Thoracic aorta (tissue), 2 donors: ENCODE measurements around the gene C1QTNF5. TPM values are rescaled to one million over a fixed set of nuclear protein-coding genes. Genes with fewer than 3 reads are reported as not detected.

Experiments
- ATAC-seq: fragments of 150-250 bp; one replicate; pipeline ENCODE4 v1.8.0; 2017; ENCODE audit warnings: low read depth; ENCODE audit not compliant: insufficient number of reproducible peaks, low FRiP score
- DNase-seq: peaks from one replicate; pipeline ENCODE4 v3.0.0-alpha.2; 2020; ENCODE audit warnings: low spot score
- H3K27ac ChIP-seq, 2 donors: fragments of 200-600 bp; sonication (generic); 1 replicate in 1 of 2; 2 replicates in 1 of 2; pipeline ENCODE4 v1.5.1; 2016; ENCODE audit warnings: mild to moderate bottlenecking in 2 of 2, moderate library complexity in 2 of 2
- H3K27me3 ChIP-seq: fragments of 200-600 bp; sonication (generic); replicated peaks from 2 replicates; pipeline ENCODE4 v1.6.0; 2016; ENCODE audit warnings: mild to moderate bottlenecking; ENCODE audit not compliant: insufficient read depth
- H3K36me3 ChIP-seq: fragments of 200-600 bp; sonication (generic); one replicate; pipeline ENCODE4 v1.5.1; 2016
- H3K4me1 ChIP-seq, 2 donors: fragments of 200-600 bp; sonication (generic); 1 replicate in 1 of 2; 2 replicates in 1 of 2; pipeline versions ENCODE4 v1.5.1 to v1.6.0; 2016; ENCODE audit warnings: low read depth in 2 of 2, mild to moderate bottlenecking in 1 of 2; ENCODE audit not compliant: control insufficient read depth in 1 of 2
- H3K4me3 ChIP-seq: fragments of 200-600 bp; sonication (generic); 2 replicates; pipeline ENCODE4 v1.5.1; 2016; ENCODE audit warnings: mild to moderate bottlenecking
- H3K9me3 ChIP-seq: fragments of 200-600 bp; sonication (generic); 2 replicates; pipeline ENCODE4 v1.5.1; 2016
- CTCF ChIP-seq: fragments of 200-600 bp; sonication (generic); IDR thresholded peaks from one replicate; pipeline ENCODE4 v1.5.1; 2019; ENCODE audit warnings: antibody characterized with exemption
- total RNA-seq, 2 donors: library from RNA; depleted of rRNA; stranded (reverse); fragments of >200 nt; gene quantifications; one replicate each; pipeline versions ENCODE4 v1.1.0 to v1.2.3, GENCODE V29; 2016

C1QTNF5 gene
- total RNA-seq, 2 donors from 2014 or later, result 53.2 to 98.2 TPM

DNA sequence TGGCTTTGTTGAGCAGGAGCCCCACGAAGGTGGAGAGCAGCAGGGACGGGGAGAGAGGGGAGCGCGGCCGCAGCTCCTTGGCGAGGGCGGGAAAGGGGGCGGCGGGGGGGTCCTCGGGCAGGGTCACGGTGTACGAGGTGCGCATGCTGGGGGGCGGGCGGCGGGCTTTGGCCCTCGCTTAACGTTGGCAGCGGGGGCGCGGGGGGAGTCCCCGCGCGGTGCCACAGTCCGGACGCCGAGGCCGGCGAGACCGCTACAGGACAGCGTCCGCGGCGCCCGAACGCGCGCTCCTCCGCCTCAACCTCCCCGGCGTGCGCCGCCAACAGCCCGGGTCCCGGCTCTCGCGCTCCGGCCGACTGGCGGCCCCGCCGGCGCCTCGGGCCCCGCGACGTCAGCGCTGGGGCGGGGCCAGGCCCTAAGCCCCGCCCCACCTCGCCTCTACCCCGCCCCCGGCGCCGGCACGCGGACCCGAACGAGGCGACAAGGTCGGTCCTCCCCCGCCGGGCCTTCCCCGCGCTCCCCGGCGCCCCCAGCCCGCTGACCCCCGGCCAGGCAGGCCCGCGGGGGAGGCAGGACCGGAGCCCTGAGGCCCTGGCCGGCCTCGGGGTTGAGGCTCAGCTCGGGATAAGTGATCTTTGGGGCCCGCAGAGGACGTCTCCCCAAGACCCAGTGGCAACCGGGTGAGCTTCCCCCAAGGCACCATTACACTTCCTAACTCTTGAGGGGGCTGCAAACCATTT lies 23.3 kb upstream of the C1QTNF5 start:
- Histone ChIP-seq H3K27me3 (no peaks in the 10 kb centered on the region), H3K36me3 (no peaks in the 10 kb centered on the region), H3K27ac (no peak overlapping the region), H3K9me3 (no peaks in the 10 kb centered on the region), H3K4me3 (peak overlapping the region; percentile 61), H3K4me1 (peaks cover 15 to 49% of the 10 kb centered on the region in 2 donors)
- ATAC-seq, result no peak
- TF ChIP-seq CTCF, result no peak
- no peak for DNase-seq

GRCh38 chr11:119363081-119363850 lies 22.6 kb upstream of the C1QTNF5 start:
- no peak for TF ChIP-seq CTCF
- Histone ChIP-seq H3K4me3 (peak overlapping the region; percentile 61), H3K27ac (no peak overlapping the region), H3K36me3 (no peaks in the 10 kb centered on the region), H3K4me1 (peaks cover 15 to 49% of the 10 kb centered on the region in 2 donors), H3K9me3 (no peaks in the 10 kb centered on the region), H3K27me3 (no peaks in the 10 kb centered on the region)
- ATAC-seq (no peak), DNase-seq (no peak)

DNA sequence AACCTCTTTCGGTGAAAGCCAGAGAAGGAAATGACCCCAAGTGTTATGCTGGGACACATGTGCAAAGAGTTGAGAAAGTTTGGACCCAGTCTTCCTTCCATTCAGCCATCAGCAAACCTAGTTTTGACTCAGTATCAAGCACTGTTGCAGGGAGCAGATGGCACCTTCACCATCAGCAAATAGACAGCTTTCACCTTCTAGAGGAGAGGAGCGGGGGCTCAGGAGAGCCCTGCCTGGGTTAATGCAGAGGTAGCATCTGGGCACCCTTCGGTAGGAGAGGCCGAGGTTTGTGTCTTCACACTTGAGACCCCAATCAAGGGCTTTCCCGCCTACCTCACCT lies 22.0 kb upstream of the C1QTNF5 start:
- Histone ChIP-seq H3K4me1 (peaks cover 15 to 49% of the 10 kb centered on the region in 2 donors), H3K4me3 (no peak overlapping the region)

DNA sequence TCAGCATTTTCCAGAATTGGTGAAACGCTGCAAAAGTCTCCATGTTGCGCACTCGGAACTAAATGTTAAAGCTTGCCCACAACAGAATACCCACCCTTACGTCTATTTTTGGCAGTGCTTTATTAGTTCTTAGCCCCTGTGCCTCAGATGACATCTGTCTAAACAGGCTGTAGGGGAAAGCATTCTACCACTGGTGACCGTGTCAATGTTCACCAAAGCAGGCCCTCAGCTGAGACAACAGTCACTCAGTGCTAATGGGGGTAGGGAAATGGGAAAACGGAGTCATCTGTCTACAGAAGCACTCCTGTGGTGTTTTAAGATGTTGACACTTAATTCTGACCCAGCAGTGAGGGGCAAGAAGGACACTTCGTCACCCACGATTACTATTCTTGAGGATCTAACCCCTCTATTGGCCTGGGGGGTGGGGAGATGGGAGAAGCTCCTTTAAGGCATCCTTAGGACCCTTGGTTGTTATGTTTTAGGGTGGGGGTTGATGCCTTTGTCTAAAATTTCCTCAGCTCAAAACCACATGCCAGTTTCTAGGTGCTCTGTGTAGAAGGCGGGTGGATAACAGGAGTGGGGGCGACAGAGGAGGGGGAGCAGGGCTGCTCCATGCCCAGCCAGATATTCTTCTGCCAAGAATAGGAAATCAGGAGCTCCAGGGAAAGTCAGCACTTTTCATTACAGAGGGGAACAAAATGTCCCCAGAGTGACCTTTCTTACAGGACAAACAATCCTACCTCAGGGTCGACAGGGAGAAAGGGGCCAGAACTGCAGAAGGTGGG lies 21.4 kb upstream of the C1QTNF5 start:
- DNase-seq, result no peak

More for the DNA sequence above, 22.0 kb upstream of the C1QTNF5 start:
- DNase-seq (no peak), ATAC-seq (no peak)
- H3K27ac ChIP-seq, result no peak overlapping the region
- H3K36me3 ChIP-seq, result no peaks in the 10 kb centered on the region
- H3K27me3 ChIP-seq, result no peaks in the 10 kb centered on the region
- TF ChIP-seq CTCF, result no peak
- H3K9me3 ChIP-seq, result no peaks in the 10 kb centered on the region

More for the DNA sequence above, 21.4 kb upstream of the C1QTNF5 start:
- no peak overlapping the region for H3K4me3 ChIP-seq
- H3K27ac ChIP-seq, result no peak overlapping the region
- H3K9me3 ChIP-seq, result no peaks in the 10 kb centered on the region
- ATAC-seq, result no peak
- no peaks in the 10 kb centered on the region for H3K36me3 ChIP-seq
- no peaks in the 10 kb centered on the region for H3K27me3 ChIP-seq
- no peak for TF ChIP-seq CTCF
- H3K4me1 ChIP-seq, result peaks cover 15 to 49% of the 10 kb centered on the region in 2 donors
